Measurements from ENCODE around the gene KRTAP24-1. TPM values are rescaled to one million over a fixed set of nuclear protein-coding genes. Genes with fewer than 3 reads are reported as not detected.

KRTAP24-1 gene
- total and polyA plus RNA-seq, 7 donors, result not detected

DNA sequence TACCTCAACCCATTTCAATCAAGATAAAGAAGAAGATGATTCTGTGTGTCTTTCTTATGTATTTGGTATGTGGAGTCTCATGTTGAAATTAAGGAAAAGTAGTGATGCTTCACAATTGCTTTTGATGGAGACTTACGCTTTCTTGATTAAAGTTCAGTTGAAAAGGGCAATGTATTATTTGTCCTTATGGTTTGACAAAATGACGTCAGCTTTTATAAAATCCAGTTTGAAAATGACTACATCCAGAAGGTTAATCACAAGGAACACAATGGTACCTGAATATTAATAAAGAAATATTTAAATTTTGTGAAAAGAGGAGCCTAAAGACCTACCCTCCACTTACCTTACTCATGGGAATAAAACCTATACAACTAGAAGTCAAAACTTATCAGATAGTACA is 33.0 kb upstream of the KRTAP24-1 start:
- intact Hi-C loops (cut with DNase I), result no loop called here
- TF ChIP-seq CTCF (IDR thresholded peaks at IDR 0.05), result no peak
- no peak for DNase-seq
- H3K36me3 ChIP-seq (ENCODE audit: insufficient read depth in 1 of 2, low read depth in 1 of 2), result no peaks in the 10 kb centered on the region
- H3K9me3 ChIP-seq, result no peaks in the 10 kb centered on the region
- H3K27me3 ChIP-seq (ENCODE audit: insufficient read depth in 3 of 3, low read length in 2 of 3), result no peaks in the 10 kb centered on the region
- no peak for ATAC-seq
- no peaks in the 10 kb centered on the region for H3K4me1 ChIP-seq
- WGBS, 3 donors, result 91 to 94% (median 93%) methylated on average over 2 of the region's 2 CpGs
- no peak overlapping the region for H3K4me3 ChIP-seq
- H3K27ac ChIP-seq, result no peak overlapping the region

GRCh38 chr21:30306884-30307283 is 24.1 kb upstream of the KRTAP24-1 start:
- intact Hi-C loops (cut with DNase I), result no loop called here
- ATAC-seq (no peak), DNase-seq (no peak)
- no peak for TF ChIP-seq CTCF (IDR thresholded peaks at IDR 0.05)
- H3K4me1 ChIP-seq, result no peaks in the 10 kb centered on the region
- H3K27ac ChIP-seq, result no peak overlapping the region
- 39 to 46% (median 43%) methylated on average over 2 of the region's 2 CpGs for WGBS, 3 donors
- H3K4me3 ChIP-seq, result no peak overlapping the region
- no peaks in the 10 kb centered on the region for H3K36me3 ChIP-seq (ENCODE audit: insufficient read depth in 1 of 2, low read depth in 1 of 2)
- H3K27me3 ChIP-seq (ENCODE audit: insufficient read depth in 3 of 3, low read length in 2 of 3), result no peaks in the 10 kb centered on the region
- no peaks in the 10 kb centered on the region for H3K9me3 ChIP-seq

DNA sequence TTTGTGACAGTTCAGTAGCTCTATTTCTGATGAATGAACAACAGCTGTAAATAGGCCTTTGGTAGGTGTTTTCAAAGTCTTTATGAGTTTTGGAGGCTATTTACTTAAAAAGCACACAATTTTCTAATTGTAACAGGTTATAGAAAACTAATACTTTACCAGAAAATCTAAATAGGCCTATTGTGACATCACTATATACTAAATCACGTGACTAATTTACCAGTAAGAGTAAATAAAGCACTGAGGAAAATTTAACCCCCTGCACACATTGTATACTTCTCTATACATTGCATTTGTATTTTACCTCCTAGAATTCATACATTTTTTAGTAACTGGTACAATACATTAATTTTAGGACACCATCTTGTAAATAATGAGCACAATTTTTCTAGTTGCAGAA is 22.4 kb upstream of the KRTAP24-1 start:
- Histone ChIP-seq H3K27ac (no peak overlapping the region), H3K27me3 (ENCODE audit: insufficient read depth in 3 of 3, low read length in 2 of 3) (no peaks in the 10 kb centered on the region), H3K36me3 (ENCODE audit: insufficient read depth in 1 of 2, low read depth in 1 of 2) (no peaks in the 10 kb centered on the region), H3K4me3 (no peak overlapping the region), H3K4me1 (no peaks in the 10 kb centered on the region), H3K9me3 (peaks cover 9% of the 10 kb centered on the region)
- ATAC-seq, result no peak
- TF ChIP-seq CTCF (IDR thresholded peaks at IDR 0.05), result no peak
- intact Hi-C loops (cut with DNase I), result no loop called here
- no peak for DNase-seq
- 28 to 38% (median 37%) methylated on average over 1 of the region's 1 CpG for WGBS, 3 donors

DNA sequence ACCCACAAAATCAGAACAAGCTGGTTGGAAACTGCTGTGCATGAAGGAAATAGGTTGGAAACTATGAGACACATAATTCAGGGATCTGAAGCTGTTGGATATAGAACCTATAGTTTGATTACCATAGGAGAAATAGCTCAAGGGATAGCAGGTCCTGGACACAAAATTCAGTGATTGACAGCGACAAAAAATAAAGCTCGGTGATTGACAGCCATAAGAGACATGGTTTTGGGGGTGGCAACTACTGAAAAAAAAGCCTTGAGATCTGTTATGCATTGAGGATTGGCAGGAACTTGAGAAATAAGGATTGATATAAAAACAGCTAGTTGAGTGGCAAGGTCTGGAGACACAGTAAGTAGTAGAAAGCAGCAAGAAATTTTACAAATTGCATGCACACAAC is 6.5 kb upstream of the KRTAP24-1 start, which contains the start of gene KRTAP25-1:
Gene KRTAP25-1, minus strand, starts transcription at position 300 of the 400 bp plus-strand sequence. Its CDS starts 24 bp downstream, at position 276.
- ATAC-seq (no peak), DNase-seq (no peak)
- intact Hi-C loops (cut with DNase I), result no loop called here
- Histone ChIP-seq H3K9me3 (no peaks in the 10 kb centered on the region), H3K36me3 (ENCODE audit: insufficient read depth in 1 of 2, low read depth in 1 of 2) (no peaks in the 10 kb centered on the region), H3K4me1 (no peaks in the 10 kb centered on the region), H3K27ac (no peak within 1 kb of the TSS), H3K4me3 (no peak within 1 kb of the TSS), H3K27me3 (ENCODE audit: insufficient read depth in 3 of 3, low read length in 2 of 3) (no peaks in the 10 kb centered on the region)
- WGBS, 3 donors, result 86 to 94% (median 88%) methylated on average over 2 of the region's 2 CpGs
- TF ChIP-seq CTCF (IDR thresholded peaks at IDR 0.05), result no peak

DNA sequence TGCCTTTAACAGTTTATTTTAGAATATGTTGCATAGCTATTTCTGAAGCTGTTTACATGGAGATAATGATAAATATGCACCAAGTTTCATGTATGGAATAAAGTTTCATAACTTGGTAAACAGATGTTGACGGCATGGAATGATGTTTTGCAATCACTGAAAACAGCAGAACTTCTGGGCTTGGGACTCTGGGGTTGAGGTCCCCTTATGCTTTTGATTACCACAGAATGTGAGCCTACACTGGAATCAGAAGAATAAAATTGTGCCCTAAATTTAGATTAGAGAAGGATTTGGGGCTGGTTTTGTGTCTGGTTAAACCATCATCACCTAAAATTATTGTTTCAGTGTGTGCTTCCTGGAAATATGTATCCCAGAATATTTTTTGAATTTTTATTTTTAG is 11.1 kb downstream of the KRTAP24-1 start:
- no peak for DNase-seq
- H3K36me3 ChIP-seq (ENCODE audit: insufficient read depth in 1 of 2, low read depth in 1 of 2), result no peaks in the 10 kb centered on the region
- 69 to 83% (median 77%) methylated on average over 1 of the region's 1 CpG for WGBS, 3 donors
- H3K27me3 ChIP-seq (ENCODE audit: insufficient read depth in 3 of 3, low read length in 2 of 3), result no peaks in the 10 kb centered on the region
- H3K4me1 ChIP-seq, result no peaks in the 10 kb centered on the region
- intact Hi-C loops (cut with DNase I), result no loop called here
- no peaks in the 10 kb centered on the region for H3K9me3 ChIP-seq
- TF ChIP-seq CTCF (IDR thresholded peaks at IDR 0.05), result no peak
- H3K27ac ChIP-seq, result no peak overlapping the region
- H3K4me3 ChIP-seq, result no peak overlapping the region
- no peak for ATAC-seq
